Naive thymus-derived CD8-positive, alpha-beta T cell (primary cell): ENCODE results near the gene KCNS1. TPM values are rescaled to one million over a fixed set of nuclear protein-coding genes. Genes with fewer than 3 reads are reported as not detected.
A peak's percentile ranks its signal among the peaks of the same experiment; 100 is the strongest.
"Not testable (repeated sequence)": the region's sequence is repeated elsewhere in the genome, so short reads cannot be mapped to it uniquely, and the experiment has no call there.

Experiments
- ATAC-seq, 2 donors: fragments of 150-1000 bp; cut with Tn5 transposase in 1 of 2; sonication (Bioruptor Pico), chemical (Tn5 transposase) in 1 of 2; 1 replicate in 1 of 2; 2 replicates in 1 of 2; pipeline ENCODE4 v1.10.0; 2021; ENCODE audit warnings: mild to moderate bottlenecking in 2 of 2, moderate library complexity in 2 of 2
- POLR2A ChIA-PET: fragments of 350-600 bp; sonication (Branson Sonifier 250); formaldehyde crosslinking; loops from one replicate; lab custom pipeline; 2021; ENCODE audit warnings: antibody characterized with exemption; lab: Charles Lee
- DNase-seq, 10 donors: peaks; one replicate each; pipeline versions ENCODE4 v3.0.0 to v3.0.0-alpha.2; 2020 to 2022
- H3K27ac Mint-ChIP-seq, 10 donors: one replicate each; pipeline ENCODE4 v1.8.0; 2020 to 2022; ENCODE audit warnings: mild to moderate bottlenecking in 10 of 10, mixed read lengths in 10 of 10, moderate library complexity in 4 of 10, inconsistent platforms in 1 of 10
- H3K27me3 Mint-ChIP-seq, 5 donors: one replicate each; pipeline ENCODE4 v1.8.0; 2021 to 2022; ENCODE audit warnings: mixed read lengths in 5 of 5
- H3K36me3 Mint-ChIP-seq, 3 donors: one replicate each; pipeline ENCODE4 v1.8.0; 2020 to 2022; ENCODE audit warnings: mixed read lengths in 3 of 3, mild to moderate bottlenecking in 2 of 3, inconsistent platforms in 1 of 3
- H3K4me1 Mint-ChIP-seq, 4 donors: one replicate each; pipeline ENCODE4 v1.8.0; 2021 to 2022; ENCODE audit warnings: mixed read lengths in 4 of 4
- H3K4me3 Mint-ChIP-seq, 10 donors: one replicate each; pipeline ENCODE4 v1.8.0; 2020 to 2022; ENCODE audit warnings: mild to moderate bottlenecking in 10 of 10, mixed read lengths in 10 of 10, moderate library complexity in 6 of 10, inconsistent platforms in 1 of 10
- H3K9me3 Mint-ChIP-seq, 9 donors: one replicate each; pipeline ENCODE4 v1.8.0; 2020 to 2022; ENCODE audit warnings: mixed read lengths in 9 of 9, mild to moderate bottlenecking in 3 of 9, inconsistent platforms in 1 of 9, moderate library complexity in 1 of 9
- polyA plus RNA-seq, 3 donors: library from polyadenylated mRNA; unstranded; fragments of 300-500 nt; fragmentation: Illumina TruSeq; gene quantifications; one replicate each; pipeline ENCODE4 v1.2.3, GENCODE V29; 2021
- total RNA-seq, 8 experiments: library from RNA in 2 of 8; stranded (reverse) in 2 of 8; gene quantifications; one replicate each; pipeline ENCODE4 v1.2.3 and lab custom pipeline; 2021 to 2026

The KCNS1 gene
- total and polyA plus RNA-seq, 5 experiments from 2014 or later: not detected

DNA sequence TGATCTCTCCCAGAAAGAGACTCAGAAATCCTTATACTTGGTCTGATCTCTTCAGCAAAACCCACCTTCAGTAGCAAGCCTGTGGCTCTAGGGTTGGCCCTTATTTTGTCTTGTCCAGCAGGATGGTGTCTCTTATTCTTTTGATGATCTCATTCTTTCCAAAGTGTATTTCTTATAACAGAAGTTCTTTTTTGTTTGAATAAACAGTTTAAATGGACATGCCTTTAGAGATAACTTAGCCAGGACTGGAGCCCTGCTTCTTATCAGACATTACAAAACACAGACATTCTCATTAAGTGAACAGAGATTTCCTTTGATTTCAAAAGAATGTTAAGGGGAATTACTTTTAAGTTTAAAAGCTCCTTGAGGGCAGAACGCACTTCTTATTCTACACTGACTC is 31.7 kb downstream of the KCNS1 start:
- Mint-ChIP-seq H3K27ac (peak overlapping the region; percentile 11 to 81 (median 52)), H3K4me3 (no peak overlapping the region), H3K9me3 (no peaks in the 10 kb centered on the region), H3K4me1 (peaks cover 45 to 80% (median 71%) of the 10 kb centered on the region in 4 donors), H3K27me3 (no peaks in the 10 kb centered on the region), H3K36me3 (peaks cover 4 to 91% (median 10%) of the 10 kb centered on the region in 3 donors)
- ATAC-seq (no peak), DNase-seq (no peak)
- POLR2A ChIA-PET: interaction anchor here (1.0 kb wide), 1 partner anchor 48 kb away, joined by 3 read pairs; no protein-coding TSS in a partner anchor

DNA sequence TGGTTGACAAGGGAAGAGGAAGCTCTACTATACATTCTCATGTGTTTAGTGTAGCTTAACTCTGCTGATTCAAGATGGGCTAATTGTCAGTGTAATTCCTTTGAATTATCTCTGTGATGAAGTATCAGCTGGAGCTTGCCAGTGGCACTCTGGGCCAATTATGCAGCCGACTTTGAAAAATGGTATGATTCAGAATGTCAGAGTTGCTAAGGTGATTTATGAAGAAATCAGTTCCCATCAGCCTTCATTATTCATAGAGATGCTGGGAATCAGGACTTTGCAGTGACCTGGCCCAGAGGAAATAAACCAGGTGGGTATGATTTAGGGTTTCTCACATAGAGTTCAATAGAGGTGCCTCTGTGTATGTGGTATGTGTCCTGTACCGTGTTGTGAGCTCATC is 33.4 kb downstream of the KCNS1 start:
- H3K27ac Mint-ChIP-seq: peak overlapping the region in 6 of 10 donors; percentile 9 to 86 (median 18)
- peaks cover 8 to 86% (median 14%) of the 10 kb centered on the region in 3 donors for H3K36me3 Mint-ChIP-seq
- H3K4me3 Mint-ChIP-seq: peak overlapping the region in 1 of 10 donors; percentile 42
- no peaks in the 10 kb centered on the region for H3K9me3 Mint-ChIP-seq
- DNase-seq (no peak), ATAC-seq (no peak)
- peaks cover 46 to 79% (median 75%) of the 10 kb centered on the region in 4 donors for H3K4me1 Mint-ChIP-seq
- no peaks in the 10 kb centered on the region for H3K27me3 Mint-ChIP-seq
- POLR2A ChIA-PET: no interaction called here

DNA sequence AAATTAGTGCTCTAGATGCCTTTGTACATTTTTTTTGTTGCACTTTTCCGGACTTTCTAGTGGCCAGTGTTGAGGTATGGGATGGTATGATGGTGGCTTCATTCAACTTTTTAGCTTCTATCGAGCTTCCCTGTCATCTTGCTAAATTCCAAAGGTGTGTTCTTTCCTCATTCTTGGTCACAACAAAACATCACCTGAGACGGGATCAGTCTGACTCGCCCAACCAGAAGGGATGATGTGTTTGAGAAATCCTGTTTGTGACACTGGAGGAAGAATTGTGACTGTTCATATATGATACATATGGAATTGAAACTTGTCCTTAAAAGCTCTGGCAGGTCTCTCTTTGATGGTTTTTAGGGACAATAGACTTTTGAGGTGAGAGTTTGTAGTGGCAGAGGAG is 33.8 kb downstream of the KCNS1 start:
- no peaks in the 10 kb centered on the region for H3K9me3 Mint-ChIP-seq
- H3K36me3 Mint-ChIP-seq: peaks cover 8 to 86% (median 18%) of the 10 kb centered on the region in 3 donors
- H3K27me3 Mint-ChIP-seq: no peaks in the 10 kb centered on the region
- H3K4me3 Mint-ChIP-seq: peak overlapping the region in 1 of 10 donors; percentile 42
- peak overlapping the region in 5 of 10 donors; percentile 9 to 50 (median 16) for H3K27ac Mint-ChIP-seq
- ATAC-seq (no peak), DNase-seq (no peak)
- peaks cover 49 to 80% (median 77%) of the 10 kb centered on the region in 4 donors for H3K4me1 Mint-ChIP-seq
- POLR2A ChIA-PET: no interaction called here

DNA sequence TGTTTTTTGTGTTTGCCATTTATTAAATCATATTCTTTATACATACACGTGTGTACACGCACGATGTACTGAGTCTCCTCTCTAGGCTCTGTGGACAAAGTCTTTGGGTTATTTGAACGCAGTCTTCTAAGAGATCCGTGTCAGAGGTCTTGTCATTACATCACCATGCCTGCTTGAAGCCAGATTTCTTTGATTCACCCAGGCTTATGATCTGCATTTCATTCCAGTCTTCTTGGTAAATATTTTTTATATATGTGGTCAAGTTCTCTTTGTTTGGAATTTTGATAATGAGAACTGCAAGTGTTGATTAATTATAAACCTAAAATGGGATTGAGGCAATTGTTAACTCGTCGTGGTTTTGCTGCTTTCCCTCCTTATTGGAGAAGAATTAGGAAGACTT is 34.6 kb downstream of the KCNS1 start:
- POLR2A ChIA-PET: no interaction called here
- DNase-seq (no peak), ATAC-seq (no peak)
- H3K4me1 Mint-ChIP-seq: peaks cover 46 to 79% (median 79%) of the 10 kb centered on the region in 4 donors
- no peaks in the 10 kb centered on the region for H3K27me3 Mint-ChIP-seq
- peak overlapping the region in 1 of 10 donors; percentile 25 for H3K4me3 Mint-ChIP-seq
- H3K36me3 Mint-ChIP-seq: peaks cover 8 to 87% (median 17%) of the 10 kb centered on the region in 3 donors
- peak overlapping the region in 4 of 10 donors; percentile 9 to 66 (median 26) for H3K27ac Mint-ChIP-seq
- no peaks in the 10 kb centered on the region for H3K9me3 Mint-ChIP-seq

DNA sequence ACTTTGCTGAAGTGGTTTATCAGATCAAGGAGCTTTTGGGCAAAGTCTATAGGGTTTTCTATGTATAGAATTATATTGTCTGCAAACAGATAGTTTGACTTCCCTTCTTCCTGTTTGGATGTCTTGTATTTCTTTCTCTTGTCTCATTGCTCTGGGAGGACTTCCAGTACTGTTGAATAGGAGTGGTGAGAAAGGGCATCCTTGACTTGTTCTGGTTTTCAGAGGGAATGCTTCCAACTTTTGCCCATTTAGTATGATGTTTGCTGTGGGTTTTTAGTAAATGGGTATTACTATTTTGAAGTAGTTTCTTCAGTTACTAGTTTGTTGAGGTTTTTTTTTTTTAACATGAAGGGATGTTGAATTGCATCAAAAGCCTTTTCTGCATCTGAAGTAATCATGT is 36.1 kb downstream of the KCNS1 start:
- no peak for ATAC-seq
- H3K9me3 Mint-ChIP-seq: no peaks in the 10 kb centered on the region
- H3K27me3 Mint-ChIP-seq: no peaks in the 10 kb centered on the region
- H3K4me1 Mint-ChIP-seq: peaks cover 45 to 82% (median 78%) of the 10 kb centered on the region in 4 donors
- peak overlapping the region; percentile 11 to 86 (median 60) for H3K27ac Mint-ChIP-seq
- peak overlapping the region in 8 of 10 donors; percentile 16 to 62 (median 44) for H3K4me3 Mint-ChIP-seq
- POLR2A ChIA-PET: no interaction called here
- no peak for DNase-seq
- H3K36me3 Mint-ChIP-seq: peaks cover 8 to 86% (median 17%) of the 10 kb centered on the region in 3 donors

DNA sequence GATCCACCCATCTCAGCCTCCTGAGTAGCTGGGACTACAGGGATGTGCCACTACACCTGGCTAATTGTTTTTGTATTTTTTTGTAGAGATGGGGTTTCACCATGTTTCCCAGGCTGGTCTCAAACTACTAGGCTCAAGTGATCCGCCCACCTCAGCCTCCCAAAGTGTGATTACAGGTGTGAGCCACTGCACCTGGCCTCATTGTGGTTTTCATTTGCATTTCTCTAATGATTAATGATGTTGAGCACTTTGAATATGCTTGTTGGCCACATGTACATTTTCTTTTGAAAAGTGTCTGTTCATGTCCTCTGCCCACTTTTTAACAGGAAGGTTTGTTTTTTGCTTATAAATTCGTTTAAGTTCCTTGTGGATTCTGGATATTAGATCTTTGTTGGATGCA is 37.8 kb downstream of the KCNS1 start:
- DNase-seq, ATAC-seq, H3K9me3 Mint-ChIP-seq, H3K27me3 Mint-ChIP-seq, POLR2A ChIA-PET: not testable (repeated sequence)
- H3K36me3 Mint-ChIP-seq: peaks cover 8 to 84% (median 18%) of the 10 kb centered on the region in 3 donors
- peaks cover 43 to 81% (median 76%) of the 10 kb centered on the region in 4 donors for H3K4me1 Mint-ChIP-seq
- peak overlapping the region in 5 of 10 donors; percentile 39 to 66 (median 49) for H3K4me3 Mint-ChIP-seq
- peak overlapping the region in 8 of 10 donors; percentile 3 to 86 (median 49) for H3K27ac Mint-ChIP-seq

DNA sequence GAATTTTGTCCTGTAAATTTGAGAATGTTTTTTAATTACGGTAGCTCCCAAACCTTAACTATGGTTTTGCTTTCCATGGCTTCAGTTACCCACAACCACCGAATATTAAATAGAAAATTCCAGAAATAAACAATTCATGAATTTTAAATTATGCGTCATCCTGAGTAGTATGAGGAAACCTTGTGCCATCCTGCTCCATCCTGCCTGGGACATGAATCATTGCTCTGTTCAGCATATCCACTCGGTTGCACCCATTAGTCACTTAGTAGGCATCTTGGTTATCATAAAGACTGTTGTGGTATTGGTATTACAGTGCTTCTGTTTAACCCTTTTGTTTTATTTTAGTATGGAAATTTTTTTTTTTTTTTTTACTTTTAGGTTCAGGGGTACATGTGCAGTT is 39.7 kb downstream of the KCNS1 start:
- ATAC-seq: no peak
- H3K27ac Mint-ChIP-seq: peak overlapping the region in 5 of 10 donors; percentile 19 to 58 (median 31)
- POLR2A ChIA-PET: interaction anchor here (1.5 kb wide), 1 partner anchor 10 kb away, joined by 4 read pairs; no protein-coding TSS in a partner anchor
- no peaks in the 10 kb centered on the region for H3K27me3 Mint-ChIP-seq
- peaks cover 40 to 83% (median 72%) of the 10 kb centered on the region in 4 donors for H3K4me1 Mint-ChIP-seq
- no peak for DNase-seq
- H3K4me3 Mint-ChIP-seq: no peak overlapping the region
- peaks cover 8 to 82% (median 13%) of the 10 kb centered on the region in 3 donors for H3K36me3 Mint-ChIP-seq
- no peaks in the 10 kb centered on the region for H3K9me3 Mint-ChIP-seq

DNA sequence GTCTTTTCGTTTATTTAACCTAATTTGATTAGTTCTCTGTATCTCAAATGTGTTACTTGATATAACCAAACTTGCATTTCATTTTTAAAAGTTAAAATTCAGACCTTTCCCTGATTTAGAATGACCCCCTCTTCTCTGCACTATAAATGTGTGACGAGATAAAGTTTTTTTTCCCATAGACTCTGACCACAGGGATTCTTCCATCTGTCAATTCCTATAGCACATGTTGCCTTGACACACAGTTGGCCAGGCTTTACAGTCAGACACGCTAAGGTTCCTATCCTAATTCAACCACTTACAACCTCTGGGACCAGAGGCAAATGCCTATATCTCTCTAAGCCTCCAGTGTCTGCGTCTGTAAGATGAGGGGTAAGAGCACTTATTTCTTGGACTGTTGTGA is 40.6 kb downstream of the KCNS1 start:
- POLR2A ChIA-PET: interaction anchor here (1.1 to 1.5 kb wide), 2 partner anchors 9 to 11 kb away, joined by 3 to 4 read pairs; no protein-coding TSS in a partner anchor
- peaks cover 8 to 85% (median 13%) of the 10 kb centered on the region in 3 donors for H3K36me3 Mint-ChIP-seq

DNA sequence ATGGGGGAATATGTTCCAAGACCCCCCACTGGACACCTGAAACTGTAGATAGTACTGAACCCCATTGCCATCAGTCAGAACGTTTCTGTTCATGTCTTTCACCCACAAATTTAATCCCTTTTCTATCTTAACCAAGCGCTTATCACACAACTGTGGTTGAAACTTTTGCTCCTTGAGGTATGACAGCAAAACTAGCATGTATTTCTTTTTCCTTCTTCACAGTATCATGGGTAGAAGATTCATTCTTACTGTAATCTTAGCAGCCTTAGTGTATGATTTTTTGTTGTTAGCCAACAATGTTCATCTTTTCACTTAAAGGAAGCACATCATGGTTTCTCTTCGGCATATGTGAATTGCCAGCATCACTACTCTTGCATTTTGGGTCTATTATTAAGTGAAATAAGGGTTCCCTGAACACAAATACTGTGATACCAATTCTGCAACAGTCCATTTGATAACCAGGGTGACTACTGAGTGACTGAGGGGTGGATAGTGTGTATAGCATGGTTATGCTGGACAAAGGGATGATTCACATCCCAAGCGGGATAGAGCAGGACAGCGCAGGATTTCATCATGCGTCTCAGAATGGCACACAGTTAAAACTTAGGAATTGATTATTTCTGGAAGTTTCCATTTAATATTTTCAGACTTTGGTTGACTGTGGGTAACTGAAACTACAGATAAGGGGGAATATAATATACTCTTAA is 41.8 kb downstream of the KCNS1 start:
- Mint-ChIP-seq H3K4me3 (peak overlapping the region in 1 of 10 donors; percentile 33), H3K36me3 (peaks cover 8 to 81% (median 15%) of the 10 kb centered on the region in 3 donors), H3K4me1 (peaks cover 39 to 82% (median 72%) of the 10 kb centered on the region in 4 donors), H3K27ac (peak overlapping the region; percentile 2 to 87 (median 70)), H3K27me3 (no peaks in the 10 kb centered on the region), H3K9me3 (no peaks in the 10 kb centered on the region)
- POLR2A ChIA-PET: no interaction called here
- DNase-seq: no peak
- no peak for ATAC-seq

More for the DNA sequence above, 40.6 kb downstream of the KCNS1 start:
- Mint-ChIP-seq H3K27me3 (no peaks in the 10 kb centered on the region), H3K4me1 (peaks cover 45 to 87% (median 75%) of the 10 kb centered on the region in 4 donors), H3K27ac (peak overlapping the region in 9 of 10 donors; percentile 9 to 80 (median 41)), H3K4me3 (no peak overlapping the region), H3K9me3 (no peaks in the 10 kb centered on the region)
- DNase-seq: no peak
- no peak for ATAC-seq

DNA sequence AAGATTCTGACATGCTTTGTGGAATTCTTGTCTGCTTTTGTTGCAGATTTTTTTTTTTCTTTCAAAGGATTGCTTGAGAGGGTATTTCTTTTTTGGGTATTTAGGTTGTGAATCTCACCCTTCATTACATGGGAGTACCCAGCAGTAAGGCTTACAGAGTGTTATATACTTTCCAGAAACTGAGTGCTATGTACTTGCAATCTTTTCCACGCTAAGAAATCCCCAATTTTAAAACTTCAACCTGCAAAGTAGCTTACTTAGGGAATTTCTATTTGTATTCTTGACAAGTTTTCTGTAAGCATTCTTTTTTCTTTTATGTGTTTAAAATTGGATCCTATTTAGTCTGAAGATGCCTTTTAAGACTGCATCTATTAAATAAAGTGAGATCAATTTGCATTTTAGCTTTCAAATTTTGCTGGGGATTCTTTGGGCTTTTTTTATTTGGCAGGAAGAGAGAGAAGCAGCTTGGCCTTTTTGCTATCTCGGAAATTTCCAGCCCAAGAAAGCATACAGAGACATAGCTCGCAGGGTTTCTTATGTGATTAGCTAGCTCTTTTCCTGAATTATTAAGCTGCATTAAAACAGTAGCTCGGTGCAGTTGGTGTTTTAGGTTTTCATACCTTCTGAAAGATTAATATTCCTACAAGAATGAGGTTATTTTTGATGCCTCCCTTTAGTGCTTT is 42.6 kb downstream of the KCNS1 start:
- DNase-seq (no peak), ATAC-seq (no peak)
- POLR2A ChIA-PET: no interaction called here
- H3K36me3 Mint-ChIP-seq: peaks cover 5 to 82% (median 17%) of the 10 kb centered on the region in 3 donors
- no peaks in the 10 kb centered on the region for H3K9me3 Mint-ChIP-seq
- no peaks in the 10 kb centered on the region for H3K27me3 Mint-ChIP-seq
- H3K27ac Mint-ChIP-seq: peak overlapping the region in 9 of 10 donors; percentile 2 to 87 (median 72)
- peak overlapping the region in 2 of 10 donors; percentile 5 to 11 for H3K4me3 Mint-ChIP-seq
- peaks cover 35 to 82% (median 75%) of the 10 kb centered on the region in 4 donors for H3K4me1 Mint-ChIP-seq

DNA sequence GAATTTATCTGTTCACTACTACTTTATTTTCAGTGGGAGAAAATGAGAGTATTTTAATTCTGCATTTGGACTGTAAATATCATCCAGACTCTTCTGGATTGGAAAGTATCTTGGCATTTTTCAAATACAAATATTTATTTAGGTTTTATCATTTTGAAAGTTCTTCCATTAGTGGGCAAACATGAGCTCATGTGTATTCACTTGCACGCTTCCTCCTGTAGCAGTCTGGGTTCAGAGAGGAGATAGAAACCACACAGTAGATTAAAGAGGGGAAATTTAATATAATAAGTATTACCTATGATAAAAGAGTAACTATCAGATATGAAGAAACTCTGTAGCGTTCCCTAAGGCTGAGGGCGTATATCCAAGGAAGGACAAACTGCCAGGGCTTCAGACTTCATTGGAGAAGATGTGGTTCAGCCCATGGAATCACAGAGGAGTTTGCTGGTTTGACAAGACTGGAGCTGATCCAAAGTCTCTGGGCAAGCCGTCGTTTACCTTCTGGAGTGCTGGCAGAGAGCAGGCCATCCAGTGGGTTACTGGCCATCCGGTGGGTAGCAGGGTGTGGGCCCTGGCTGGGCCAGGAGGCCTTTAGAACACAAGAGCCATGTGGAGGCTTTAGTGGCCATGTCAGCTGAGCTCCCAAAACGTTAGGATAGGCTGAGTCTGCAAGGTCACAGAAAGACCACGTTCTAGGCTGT is 44.3 kb downstream of the KCNS1 start:
- ATAC-seq (no peak), DNase-seq (no peak)
- H3K4me3 Mint-ChIP-seq: no peak overlapping the region
- POLR2A ChIA-PET: no interaction called here
- peak overlapping the region; percentile 11 to 89 (median 75) for H3K27ac Mint-ChIP-seq
- H3K9me3 Mint-ChIP-seq: no peaks in the 10 kb centered on the region
- H3K4me1 Mint-ChIP-seq: peaks cover 42 to 91% (median 82%) of the 10 kb centered on the region in 4 donors
- H3K27me3 Mint-ChIP-seq: no peaks in the 10 kb centered on the region
- peaks cover 4 to 86% (median 11%) of the 10 kb centered on the region in 3 donors for H3K36me3 Mint-ChIP-seq

DNA sequence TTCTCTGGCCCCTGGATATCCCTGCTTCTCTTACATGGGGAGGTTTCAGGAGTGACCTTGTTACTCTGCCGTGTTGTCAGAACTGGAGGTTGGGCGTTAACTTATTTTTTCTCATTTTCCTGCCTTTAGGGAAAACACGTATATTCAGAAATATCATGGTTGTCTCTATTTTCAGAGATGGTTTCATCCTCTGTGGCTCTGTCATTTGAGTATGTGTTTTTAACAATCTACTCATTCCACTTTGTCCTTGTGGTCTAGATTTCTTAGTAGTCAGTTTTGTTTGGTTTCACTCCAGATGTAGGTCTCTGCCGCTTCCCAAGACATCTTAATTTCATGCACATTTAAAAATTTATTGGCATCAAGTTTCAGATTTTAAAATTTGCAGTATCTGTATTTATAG is 45.9 kb downstream of the KCNS1 start:
- Mint-ChIP-seq H3K27ac (peak overlapping the region; percentile 67 to 89 (median 73)), H3K36me3 (peaks cover 4 to 79% (median 11%) of the 10 kb centered on the region in 3 donors), H3K4me1 (peaks cover 41 to 88% (median 78%) of the 10 kb centered on the region in 4 donors), H3K9me3 (no peaks in the 10 kb centered on the region), H3K4me3 (peak overlapping the region in 2 of 10 donors; percentile 24 to 29), H3K27me3 (no peaks in the 10 kb centered on the region)
- no peak for DNase-seq
- ATAC-seq: no peak
- POLR2A ChIA-PET: no interaction called here
